HG03095 (cell line): ENCODE data around the gene ZBTB3.
"Not testable (repeated sequence)": the region's sequence is repeated elsewhere in the genome, so short reads cannot be mapped to it uniquely, and the experiment has no call there.

Experiments
- ATAC-seq: cut with Tn5 transposase; IDR thresholded peaks from one replicate; pipeline ENCODE4 v1.9.1; 2021; ENCODE audit warnings: moderate library complexity; ENCODE audit not compliant: unreplicated experiment

ZBTB3 gene

GRCh38 chr11:62753736-62754603 lies at the start of gene ZBTB3:
Gene ZBTB3 (minus strand): TSS chr11:62754160. CDS start chr11:62753664, 496 bp downstream.
- peak; percentile 90 for ATAC-seq

GRCh38 chr11:62801071-62801470 lies 47.1 kb upstream of the ZBTB3 start:
- ATAC-seq = no peak

- no peak for ATAC-seq
Measured at GRCh38 chr11:62799486-62799885, 45.5 kb upstream of the ZBTB3 start.

- ATAC-seq = no peak
Measured at GRCh38 chr11:62796281-62796680, 42.3 kb upstream of the ZBTB3 start.

- ATAC-seq = no peak
Measured at GRCh38 chr11:62794201-62794775, 40.3 kb upstream of the ZBTB3 start.

- ATAC-seq = no peak
Measured at GRCh38 chr11:62792202-62792575, 38.2 kb upstream of the ZBTB3 start.

GRCh38 chr11:62791501-62792201 lies 37.7 kb upstream of the ZBTB3 start, which contains the start of gene TMEM223:
Gene TMEM223 (minus strand): TSS chr11:62792006. CDS start chr11:62791994, 12 bp downstream.
- ATAC-seq = peak; percentile 71

GRCh38 chr11:62789576-62789975 lies 35.6 kb upstream of the ZBTB3 start:
- ATAC-seq = no peak

GRCh38 chr11:62788991-62789390 lies 35.0 kb upstream of the ZBTB3 start:
- ATAC-seq = no peak

- peak; percentile 64 for ATAC-seq
Measured at GRCh38 chr11:62787005-62787759, 33.2 kb upstream of the ZBTB3 start, which contains the start of gene TMEM179B. Gene TMEM179B (plus strand): TSS chr11:62787402. CDS start chr11:62787432, 30 bp downstream.

- ATAC-seq = peak; percentile 61
Measured at GRCh38 chr11:62786318-62787004, 32.5 kb upstream of the ZBTB3 start.

- ATAC-seq = no peak
Measured at GRCh38 chr11:62782753-62783152, 28.8 kb upstream of the ZBTB3 start.

- ATAC-seq = no peak
Measured at GRCh38 chr11:62778441-62778840, 24.5 kb upstream of the ZBTB3 start.

GRCh38 chr11:62777389-62777788 lies 23.4 kb upstream of the ZBTB3 start:
- no peak for ATAC-seq

- ATAC-seq = no peak
Measured at GRCh38 chr11:62775646-62776045, 21.7 kb upstream of the ZBTB3 start.

GRCh38 chr11:62774407-62774806 lies 20.4 kb upstream of the ZBTB3 start:
- no peak for ATAC-seq

- peak; percentile 74 for ATAC-seq
Measured at GRCh38 chr11:62771144-62772021, 17.4 kb upstream of the ZBTB3 start, which contains the start of gene TAF6L. Gene TAF6L (plus strand): TSS chr11:62771396. CDS start chr11:62775784, 4,388 bp downstream.

- ATAC-seq = no peak
Measured at GRCh38 chr11:62770778-62771143, 16.8 kb upstream of the ZBTB3 start.

GRCh38 chr11:62760867-62761227 lies 6.9 kb upstream of the ZBTB3 start:
- ATAC-seq = not testable (repeated sequence)
